ENCODE measurements around the gene KCNMA1.

GRCh38 chr10:77393821-77394501 lies 243.6 kb downstream of the KCNMA1 start:
- TF ChIP-seq, protein P1, sequence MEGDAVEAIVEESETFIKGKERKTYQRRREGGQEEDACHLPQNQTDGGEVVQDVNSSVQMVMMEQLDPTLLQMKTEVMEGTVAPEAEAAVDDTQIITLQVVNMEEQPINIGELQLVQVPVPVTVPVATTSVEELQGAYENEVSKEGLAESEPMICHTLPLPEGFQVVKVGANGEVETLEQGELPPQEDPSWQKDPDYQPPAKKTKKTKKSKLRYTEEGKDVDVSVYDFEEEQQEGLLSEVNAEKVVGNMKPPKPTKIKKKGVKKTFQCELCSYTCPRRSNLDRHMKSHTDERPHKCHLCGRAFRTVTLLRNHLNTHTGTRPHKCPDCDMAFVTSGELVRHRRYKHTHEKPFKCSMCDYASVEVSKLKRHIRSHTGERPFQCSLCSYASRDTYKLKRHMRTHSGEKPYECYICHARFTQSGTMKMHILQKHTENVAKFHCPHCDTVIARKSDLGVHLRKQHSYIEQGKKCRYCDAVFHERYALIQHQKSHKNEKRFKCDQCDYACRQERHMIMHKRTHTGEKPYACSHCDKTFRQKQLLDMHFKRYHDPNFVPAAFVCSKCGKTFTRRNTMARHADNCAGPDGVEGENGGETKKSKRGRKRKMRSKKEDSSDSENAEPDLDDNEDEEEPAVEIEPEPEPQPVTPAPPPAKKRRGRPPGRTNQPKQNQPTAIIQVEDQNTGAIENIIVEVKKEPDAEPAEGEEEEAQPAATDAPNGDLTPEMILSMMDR (IDR thresholded peaks at IDR 0.05; ENCODE audit: poor library complexity, severe bottlenecking), result no peak
- no peak for TF ChIP-seq EP300 (conservative IDR thresholded peaks at IDR 0.05; ENCODE audit: poor library complexity, severe bottlenecking)
- TF ChIP-seq EZH2 (IDR thresholded peaks at IDR 0.05; ENCODE audit: borderline replicate concordance, insufficient read depth, low read length, poor library complexity, severe bottlenecking), result no peak
- no peak for TF ChIP-seq REST (IDR thresholded peaks at IDR 0.05; ENCODE audit: borderline replicate concordance)

All from neural cell (in vitro differentiated cells).